Breast epithelium (tissue), 4 donors: Measurements from ENCODE around the gene SEMA4G. TPM values are rescaled to one million over a fixed set of nuclear protein-coding genes. Genes with fewer than 3 reads are reported as not detected.
"Not testable (repeated sequence)": the region's sequence is repeated elsewhere in the genome, so short reads cannot be mapped to it uniquely, and the experiment has no call there.

Experiments used
- DNase-seq, 2 donors: peaks; one replicate each; pipeline ENCODE4 v3.0.0-alpha.2; 2019; ENCODE audit warnings: low spot score in 2 of 2
- H3K27ac ChIP-seq, 2 donors: fragments of 200-600 bp; sonication (generic) in 1 of 2; one replicate each; pipeline ENCODE4 v1.5.1; 2016 to 2019; ENCODE audit warnings: mild to moderate bottlenecking in 1 of 2
- H3K27me3 ChIP-seq, 2 donors: fragments of 200-600 bp; sonication (generic) in 1 of 2; one replicate each; pipeline versions ENCODE4 v1.5.1 to v1.6.0; 2017 to 2019; ENCODE audit warnings: control low read depth in 1 of 2, mild to moderate bottlenecking in 1 of 2
- H3K36me3 ChIP-seq: fragments of 200-600 bp; one replicate; pipeline ENCODE4 v1.5.1; 2019
- H3K4me1 ChIP-seq, 2 donors: fragments of 200-600 bp; sonication (generic); one replicate each; pipeline ENCODE4 v1.5.1; 2016 to 2019; ENCODE audit warnings: control low read depth in 1 of 2
- H3K4me3 ChIP-seq, 3 donors: fragments of 200-600 bp; sonication (generic); 1 replicate in 2 of 3; 2 replicates in 1 of 3; pipeline ENCODE4 v1.5.1; 2016 to 2019; ENCODE audit warnings: mild to moderate bottlenecking in 3 of 3, moderate library complexity in 2 of 3
- H3K9me3 ChIP-seq, 2 donors: fragments of 200-600 bp; sonication (generic) in 1 of 2; one replicate each; pipeline ENCODE4 v1.5.1; 2016 to 2019; ENCODE audit warnings: control low read depth in 1 of 2
- CTCF ChIP-seq, 3 donors: fragments of 450-650 bp; IDR thresholded peaks; one replicate each; pipeline ENCODE4 v1.5.1; 2016 to 2017; ENCODE audit warnings: antibody characterized with exemption in 3 of 3, mild to moderate bottlenecking in 3 of 3, moderate library complexity in 3 of 3
- POLR2A ChIP-seq: fragments of 450-650 bp; IDR thresholded peaks from one replicate; pipeline ENCODE4 v1.6.1; 2016; ENCODE audit warnings: antibody characterized with exemption, mild to moderate bottlenecking, moderate library complexity
- POLR2AphosphoS5 ChIP-seq, 3 donors: sonication (generic); formaldehyde crosslinking; IDR thresholded peaks; one replicate each; pipeline ENCODE4 v1.6.1; 2017; ENCODE audit warnings: antibody characterized with exemption in 3 of 3
- intact Hi-C: fragments of 100-400 bp; cut with DNase I; formaldehyde crosslinking; loops from one replicate; pipeline ENCODE4 v1.15.1; 2023; ENCODE audit warnings: low total_unique reads
- total RNA-seq, 3 donors: library from RNA; depleted of rRNA; stranded (reverse); fragments of >200 nt; gene quantifications; one replicate each; pipeline ENCODE4 v1.1.0, GENCODE V29; 2016

The SEMA4G gene
- total RNA-seq, 3 donors from 2014 or later, result 0.48 to 2.9 (median 2.2) TPM

- intact Hi-C loops, result no loop called here
- Histone ChIP-seq H3K4me1 (no peaks in the 10 kb centered on the region), H3K36me3 (no peaks in the 10 kb centered on the region), H3K27ac (no peak overlapping the region), H3K27me3 (no peaks in the 10 kb centered on the region), H3K9me3 (no peaks in the 10 kb centered on the region), H3K4me3 (peak overlapping the region; percentile 46 to 74 (median 71))
- DNase-seq, result peak in 1 of 2 donors; percentile 20
- no peak for TF ChIP-seq CTCF (IDR thresholded peaks at IDR 0.05)
- no peak for TF ChIP-seq POLR2A
- no peak for TF ChIP-seq POLR2AphosphoS5 (IDR thresholded peaks at IDR 0.05)
These were observed 991 bp downstream of the SEMA4G start for GRCh38 chr10:100970076-100970913.

GRCh38 chr10:100970914-100971811 lies 1.9 kb downstream of the SEMA4G start:
- TF ChIP-seq POLR2AphosphoS5 (IDR thresholded peaks at IDR 0.05) (no peak), POLR2A (no peak), CTCF (IDR thresholded peaks at IDR 0.05) (no peak)
- no peaks in the 10 kb centered on the region for H3K36me3 ChIP-seq
- no peak overlapping the region for H3K27ac ChIP-seq
- H3K4me1 ChIP-seq, result no peaks in the 10 kb centered on the region
- H3K4me3 ChIP-seq, result no peak overlapping the region
- no peaks in the 10 kb centered on the region for H3K27me3 ChIP-seq
- no peaks in the 10 kb centered on the region for H3K9me3 ChIP-seq
- peak in 1 of 2 donors; percentile 2 for DNase-seq
- intact Hi-C loops, result no loop called here

GRCh38 chr10:100972115-100972903 lies 3.0 kb downstream of the SEMA4G start:
- no peaks in the 10 kb centered on the region for H3K27me3 ChIP-seq
- peak in 1 of 2 donors; percentile 11 for DNase-seq
- intact Hi-C loops, result no loop called here
- no peaks in the 10 kb centered on the region for H3K4me1 ChIP-seq
- no peak overlapping the region for H3K4me3 ChIP-seq
- TF ChIP-seq CTCF (IDR thresholded peaks at IDR 0.05) (no peak), POLR2AphosphoS5 (IDR thresholded peaks at IDR 0.05) (no peak), POLR2A (no peak)
- H3K36me3 ChIP-seq, result no peaks in the 10 kb centered on the region
- no peaks in the 10 kb centered on the region for H3K9me3 ChIP-seq
- H3K27ac ChIP-seq, result no peak overlapping the region

- no peaks in the 10 kb centered on the region for H3K4me1 ChIP-seq
- H3K36me3 ChIP-seq, result no peaks in the 10 kb centered on the region
- H3K27ac ChIP-seq, result no peak overlapping the region
- H3K27me3 ChIP-seq, result no peaks in the 10 kb centered on the region
- intact Hi-C loops, result no loop called here
- no peak for DNase-seq
- H3K9me3 ChIP-seq, result no peaks in the 10 kb centered on the region
- no peak for TF ChIP-seq POLR2AphosphoS5 (IDR thresholded peaks at IDR 0.05)
- TF ChIP-seq CTCF (IDR thresholded peaks at IDR 0.05), result no peak
- TF ChIP-seq POLR2A, result no peak
- no peak overlapping the region for H3K4me3 ChIP-seq
These were observed 3.7 kb downstream of the SEMA4G start for GRCh38 chr10:100972904-100973535.

- H3K36me3 ChIP-seq, DNase-seq, H3K27me3 ChIP-seq, H3K4me1 ChIP-seq, intact Hi-C loops, H3K9me3 ChIP-seq, H3K4me3 ChIP-seq, H3K27ac ChIP-seq: not testable (repeated sequence)
These were observed 6.1 kb downstream of the SEMA4G start for GRCh38 chr10:100975397-100975796.
